ENCODE data around the gene DNASE1L3.

Gene DNASE1L3

GRCh38 chr3:58161435-58162398, 49.1 kb downstream of the DNASE1L3 start:
- Histone ChIP-seq H3F3A (ENCODE audit: control insufficient read depth, insufficient read depth) (no peaks in the 10 kb centered on the region), H3K4me1 (ENCODE audit: control insufficient read depth, low read length) (no peaks in the 10 kb centered on the region), H3K79me2 (ENCODE audit: control insufficient read depth, low read length) (no peaks in the 10 kb centered on the region), H3K4me2 (ENCODE audit: low read length) (no peak overlapping the region), H3K27me3 (ENCODE audit: control insufficient read depth, low read length) (no peaks in the 10 kb centered on the region), H4K20me1 (ENCODE audit: control insufficient read depth, insufficient read depth, low read depth, low read length) (no peaks in the 10 kb centered on the region), H3K36me3 (ENCODE audit: control insufficient read depth, low read length) (no peaks in the 10 kb centered on the region), H3K9me3 (ENCODE audit: control insufficient read depth, insufficient read depth, low read length) (no peaks in the 10 kb centered on the region), H3K9me2 (replicated peaks; ENCODE audit: control insufficient read depth, low read length) (no peaks in the 10 kb centered on the region), H3K27ac (ENCODE audit: low read depth, low read length) (no peak overlapping the region), H3K4me3 (ENCODE audit: low read length) (no peak overlapping the region)
- no peak for TF ChIP-seq CTCF (IDR thresholded peaks at IDR 0.05; ENCODE audit: low read depth, low read length, poor library complexity, severe bottlenecking)
- TF ChIP-seq EZH2phosphoT487 (IDR thresholded peaks at IDR 0.05; ENCODE audit: borderline replicate concordance, low read length): no peak

- H3K9me2 ChIP-seq (replicated peaks; ENCODE audit: control insufficient read depth, low read length): no peaks in the 10 kb centered on the region
- no peaks in the 10 kb centered on the region for H3K79me2 ChIP-seq (ENCODE audit: control insufficient read depth, low read length)
- no peak overlapping the region for H3K4me3 ChIP-seq (ENCODE audit: low read length)
- H3K4me1 ChIP-seq (ENCODE audit: control insufficient read depth, low read length): no peaks in the 10 kb centered on the region
- no peak overlapping the region for H3K4me2 ChIP-seq (ENCODE audit: low read length)
- no peaks in the 10 kb centered on the region for H3K36me3 ChIP-seq (ENCODE audit: control insufficient read depth, low read length)
- TF ChIP-seq CTCF (IDR thresholded peaks at IDR 0.05; ENCODE audit: low read depth, low read length, poor library complexity, severe bottlenecking) (no peak), EZH2phosphoT487 (IDR thresholded peaks at IDR 0.05; ENCODE audit: borderline replicate concordance, low read length) (no peak)
- H3K9me3 ChIP-seq (ENCODE audit: control insufficient read depth, insufficient read depth, low read length): no peaks in the 10 kb centered on the region
- H3F3A ChIP-seq (ENCODE audit: control insufficient read depth, insufficient read depth): no peaks in the 10 kb centered on the region
- no peak overlapping the region for H3K27ac ChIP-seq (ENCODE audit: low read depth, low read length)
- no peaks in the 10 kb centered on the region for H4K20me1 ChIP-seq (ENCODE audit: control insufficient read depth, insufficient read depth, low read depth, low read length)
- H3K27me3 ChIP-seq (ENCODE audit: control insufficient read depth, low read length): no peaks in the 10 kb centered on the region
Measured at GRCh38 chr3:58160399-58160798, 50.4 kb downstream of the DNASE1L3 start.

GRCh38 chr3:58158442-58159153, 52.2 kb downstream of the DNASE1L3 start:
- Histone ChIP-seq H4K20me1 (ENCODE audit: control insufficient read depth, insufficient read depth, low read depth, low read length) (no peaks in the 10 kb centered on the region), H3K9me2 (replicated peaks; ENCODE audit: control insufficient read depth, low read length) (no peaks in the 10 kb centered on the region), H3F3A (ENCODE audit: control insufficient read depth, insufficient read depth) (no peaks in the 10 kb centered on the region), H3K4me3 (ENCODE audit: low read length) (no peak overlapping the region), H3K27me3 (ENCODE audit: control insufficient read depth, low read length) (no peaks in the 10 kb centered on the region), H3K27ac (ENCODE audit: low read depth, low read length) (no peak overlapping the region), H3K4me1 (ENCODE audit: control insufficient read depth, low read length) (no peaks in the 10 kb centered on the region), H3K79me2 (ENCODE audit: control insufficient read depth, low read length) (no peaks in the 10 kb centered on the region), H3K4me2 (ENCODE audit: low read length) (no peak overlapping the region), H3K9me3 (ENCODE audit: control insufficient read depth, insufficient read depth, low read length) (no peaks in the 10 kb centered on the region), H3K36me3 (ENCODE audit: control insufficient read depth, low read length) (no peaks in the 10 kb centered on the region)
- TF ChIP-seq CTCF (IDR thresholded peaks at IDR 0.05; ENCODE audit: low read depth, low read length, poor library complexity, severe bottlenecking): no peak
- no peak for TF ChIP-seq EZH2phosphoT487 (IDR thresholded peaks at IDR 0.05; ENCODE audit: borderline replicate concordance, low read length)
